Heart left ventricle (tissue), 13 donors: ENCODE data around the gene PYHIN1.

Experiments
- POLR2A ChIP-seq, 2 donors: fragments of 450-650 bp; IDR thresholded peaks; one replicate each; pipeline ENCODE4 v1.6.1; 2017; ENCODE audit warnings: antibody characterized with exemption in 2 of 2, mild to moderate bottlenecking in 2 of 2, moderate library complexity in 2 of 2
- TF ChIP-seq, protein P1 (sequence below), 12 donors: fragments of 200-600 bp; sonication (generic) in 4 of 12; IDR thresholded peaks; one replicate each; pipeline versions ENCODE4 v1.5.0 to v1.8.0; 2018 to 2022; ENCODE audit warnings: antibody characterized with exemption in 12 of 12, mild to moderate bottlenecking in 5 of 12
- donor health status: ischemic (EF 13 %, LVEDD 7.1; RV severe dilation, severe dysfunction).
- donor health status: DM: no; HTN: yes; CAD: no.
- donor health status: DM: no; HTN: no; CAD: no.
- donor health status: ischemic (EF 25% LVEDD 6.9; RV normal size, moderate dysfunction).
- donor health status: ischemic (EF 25% LVEDD 5.7; RV mildly dilated, moderate dysfunction).
- donor health status: ischemic (EF 35%, LVEDD 5.7; RV mildly dilated, moderate dysfunction).
- donor health status: nonischemic (EF 11% LVEDD 7.7; RV severe dilation, severe dysfunction).
- donor health status: DM: yes; HTN: yes; CAD: no.
- donor health status: PGD.
- donor health status: ischemic (EF 29% LVEDD 5.4; RV normal size, mild dysfunction).
- donor health status: nonischemic (EF 23%, LVEDD 6.1; RV moderate dilation, normal function).

DNA sequence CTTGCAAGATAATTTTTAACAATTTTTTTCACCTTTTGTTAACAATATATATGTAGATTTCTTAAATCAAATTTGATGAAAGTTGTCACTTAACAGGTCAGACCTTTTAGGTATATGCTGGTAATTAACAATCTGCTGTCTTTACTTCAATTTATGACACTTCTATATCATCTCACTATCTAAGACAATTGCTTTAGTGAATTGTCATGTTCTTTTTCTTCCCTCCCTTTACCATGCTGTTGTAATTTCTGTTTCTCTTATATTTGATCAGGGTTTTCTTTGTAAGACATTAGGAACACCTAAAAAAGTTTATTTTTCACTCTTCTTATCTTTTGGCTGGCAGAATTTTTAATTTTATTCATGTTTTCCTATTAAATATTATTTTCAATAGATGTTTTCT is 80.4 kb downstream of the PYHIN1 start:
- TF ChIP-seq, protein P1, sequence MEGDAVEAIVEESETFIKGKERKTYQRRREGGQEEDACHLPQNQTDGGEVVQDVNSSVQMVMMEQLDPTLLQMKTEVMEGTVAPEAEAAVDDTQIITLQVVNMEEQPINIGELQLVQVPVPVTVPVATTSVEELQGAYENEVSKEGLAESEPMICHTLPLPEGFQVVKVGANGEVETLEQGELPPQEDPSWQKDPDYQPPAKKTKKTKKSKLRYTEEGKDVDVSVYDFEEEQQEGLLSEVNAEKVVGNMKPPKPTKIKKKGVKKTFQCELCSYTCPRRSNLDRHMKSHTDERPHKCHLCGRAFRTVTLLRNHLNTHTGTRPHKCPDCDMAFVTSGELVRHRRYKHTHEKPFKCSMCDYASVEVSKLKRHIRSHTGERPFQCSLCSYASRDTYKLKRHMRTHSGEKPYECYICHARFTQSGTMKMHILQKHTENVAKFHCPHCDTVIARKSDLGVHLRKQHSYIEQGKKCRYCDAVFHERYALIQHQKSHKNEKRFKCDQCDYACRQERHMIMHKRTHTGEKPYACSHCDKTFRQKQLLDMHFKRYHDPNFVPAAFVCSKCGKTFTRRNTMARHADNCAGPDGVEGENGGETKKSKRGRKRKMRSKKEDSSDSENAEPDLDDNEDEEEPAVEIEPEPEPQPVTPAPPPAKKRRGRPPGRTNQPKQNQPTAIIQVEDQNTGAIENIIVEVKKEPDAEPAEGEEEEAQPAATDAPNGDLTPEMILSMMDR (IDR thresholded peaks at IDR 0.05): no peak
- no peak for TF ChIP-seq POLR2A (IDR thresholded peaks at IDR 0.05)
